ENCODE results near the gene CHRNA7.
"Not testable (repeated sequence)": the region's sequence is repeated elsewhere in the genome, so short reads cannot be mapped to it uniquely, and the experiment has no call there.

Gene CHRNA7

GRCh38 chr15:32120577-32121383 lies 90.5 kb downstream of the CHRNA7 start:
- no peak for FAIRE-seq

GRCh38 chr15:32121384-32121695 lies 91.0 kb downstream of the CHRNA7 start:
- FAIRE-seq, result no peak

DNA sequence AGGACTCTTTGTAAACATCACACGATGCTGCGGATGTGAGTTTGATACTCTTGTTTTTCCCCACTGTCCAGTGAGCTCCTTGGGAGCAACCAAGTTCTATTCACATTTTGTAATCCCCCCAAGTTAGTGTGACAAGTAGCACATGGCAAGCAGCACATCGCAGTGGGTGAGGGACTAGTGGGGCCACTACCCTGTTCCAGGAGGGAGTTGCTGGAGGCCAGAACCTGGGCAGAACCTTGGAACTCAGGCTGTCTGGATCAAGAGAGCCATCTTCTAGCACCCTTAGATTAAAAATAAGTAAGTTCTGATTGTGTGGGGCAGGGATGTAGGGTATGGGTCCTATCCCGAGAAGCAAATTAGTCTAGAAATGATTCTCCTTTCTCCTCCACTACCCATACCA lies 91.7 kb downstream of the CHRNA7 start:
- FAIRE-seq, result no peak

GRCh38 chr15:32123473-32123872 lies 93.2 kb downstream of the CHRNA7 start:
- FAIRE-seq, result no peak

GRCh38 chr15:32124726-32125125 lies 94.4 kb downstream of the CHRNA7 start:
- FAIRE-seq, result no peak

DNA sequence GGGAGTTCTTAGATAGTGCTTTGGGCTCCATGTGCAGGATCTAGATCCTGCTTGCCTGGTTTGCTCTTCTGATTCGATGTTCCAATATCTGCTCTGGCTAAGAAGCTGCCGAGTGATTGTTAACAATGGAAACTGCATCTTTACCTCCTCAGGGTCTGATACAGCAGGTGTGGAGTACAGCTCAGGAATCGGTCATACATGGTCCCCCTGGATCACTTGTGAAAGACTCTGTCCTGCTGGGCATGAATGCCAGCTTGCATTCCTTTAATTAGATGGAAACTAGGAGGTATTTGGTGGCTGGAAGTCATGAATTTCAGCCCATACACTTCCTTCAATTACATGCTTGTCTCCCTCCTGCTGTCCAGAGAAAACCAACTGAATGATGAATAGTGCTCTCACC lies 95.3 kb downstream of the CHRNA7 start:
- FAIRE-seq, result no peak

DNA sequence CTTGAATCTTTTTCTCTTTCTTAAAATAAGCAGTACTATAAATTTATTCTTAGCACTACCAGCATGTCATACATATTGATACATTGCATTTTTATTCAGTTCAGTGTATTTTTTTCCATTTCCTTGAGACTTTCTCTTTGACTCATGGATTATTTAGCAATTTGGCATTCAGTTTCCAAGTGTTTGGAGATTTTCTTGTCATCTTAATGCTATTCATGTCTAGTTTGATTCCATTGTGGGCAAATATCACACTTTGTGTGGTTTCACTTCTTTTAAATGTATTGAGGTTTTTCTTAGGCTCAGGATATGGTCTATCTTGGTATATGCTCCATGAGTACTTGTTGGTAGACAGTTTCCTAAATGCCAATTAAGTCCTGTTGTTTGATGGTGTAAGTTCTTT lies 99.5 kb downstream of the CHRNA7 start:
- no peak for FAIRE-seq

GRCh38 chr15:32130823-32131222 lies 100.5 kb downstream of the CHRNA7 start:
- no peak for FAIRE-seq

GRCh38 chr15:32131803-32132202 lies 101.5 kb downstream of the CHRNA7 start:
- FAIRE-seq, result no peak

DNA sequence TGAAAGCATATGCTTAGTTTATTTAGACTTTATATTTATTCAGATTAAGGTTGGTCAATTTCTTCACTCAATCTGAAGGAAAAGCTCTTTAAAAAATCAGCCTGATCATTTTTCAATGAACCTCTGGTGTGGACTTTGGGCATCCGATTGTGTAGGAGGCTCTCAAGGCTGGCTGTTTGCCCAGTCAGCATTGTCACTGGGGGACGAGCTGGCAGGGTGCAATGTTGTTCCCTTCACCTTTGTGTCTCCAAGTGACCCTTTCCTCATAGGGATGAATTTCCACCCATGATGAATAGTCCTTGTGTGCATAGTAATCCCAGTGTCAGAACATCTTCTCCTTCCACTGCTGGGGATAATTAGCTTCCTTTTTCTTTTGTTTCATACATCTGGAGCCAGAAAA lies 102.5 kb downstream of the CHRNA7 start:
- no peak for FAIRE-seq

GRCh38 chr15:32134842-32135241 lies 104.5 kb downstream of the CHRNA7 start:
- no peak for FAIRE-seq

DNA sequence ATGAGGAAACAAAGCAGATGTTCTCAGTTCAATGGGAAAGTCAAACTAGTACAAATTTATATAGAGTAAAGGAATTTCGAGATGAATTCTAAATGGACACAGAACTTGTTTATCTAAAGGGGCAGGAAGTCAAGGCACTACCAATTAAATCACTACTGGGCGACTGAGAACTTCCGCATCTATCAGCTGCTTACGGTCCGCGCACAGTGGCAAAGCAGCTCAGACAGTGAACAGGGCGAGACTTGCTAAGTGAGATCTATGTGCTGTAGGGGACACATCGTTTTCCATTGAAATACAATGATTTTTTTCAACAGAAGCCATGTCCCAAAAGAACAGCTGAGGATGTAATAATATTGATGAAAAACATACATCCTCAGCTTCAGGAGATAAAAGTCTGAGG lies 105.0 kb downstream of the CHRNA7 start:
- FAIRE-seq, result no peak

DNA sequence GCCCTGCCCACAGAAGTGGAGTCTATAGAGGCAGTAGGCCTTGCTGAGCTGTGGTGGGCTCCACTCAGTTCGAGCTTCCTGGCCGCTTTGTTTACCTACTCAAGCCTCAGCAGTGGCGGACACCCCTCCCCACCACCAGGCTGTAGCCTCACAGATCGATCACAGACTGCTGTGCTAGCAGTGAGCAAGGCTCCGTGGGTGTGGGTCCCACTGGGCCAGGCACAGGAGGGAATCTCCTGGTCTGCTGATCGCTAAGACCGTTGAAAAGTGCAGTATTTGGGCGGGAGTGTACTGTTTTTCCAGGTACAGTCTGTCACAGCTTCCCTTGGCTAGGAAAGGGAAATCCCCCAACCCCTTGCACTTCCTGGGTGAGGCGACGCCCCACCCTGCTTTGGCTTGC lies 115.2 kb downstream of the CHRNA7 start:
- FAIRE-seq, result not testable (repeated sequence)

- FAIRE-seq, result no peak
Measured at GRCh38 chr15:32148833-32149555, 118.7 kb downstream of the CHRNA7 start.

DNA sequence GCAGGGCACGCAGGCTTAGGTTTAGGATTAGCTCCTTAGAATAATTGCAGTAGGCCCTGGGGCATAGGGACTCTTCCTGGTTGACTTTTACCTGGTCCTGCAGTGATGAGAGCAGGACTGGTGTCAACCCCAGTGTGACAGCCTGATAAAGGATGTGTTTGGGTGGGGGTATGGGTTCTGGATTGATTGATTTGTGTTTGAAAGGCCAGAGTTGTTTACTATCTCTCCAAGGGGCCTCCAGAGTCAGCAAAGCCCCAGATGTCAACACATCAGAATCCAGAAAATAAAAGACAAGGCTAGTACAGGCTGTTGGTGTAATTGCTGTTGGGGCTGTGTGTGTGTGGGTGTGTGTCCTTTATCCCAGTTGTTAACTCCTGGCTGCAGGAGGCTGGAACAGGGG lies 122.3 kb downstream of the CHRNA7 start:
- no peak for FAIRE-seq

DNA sequence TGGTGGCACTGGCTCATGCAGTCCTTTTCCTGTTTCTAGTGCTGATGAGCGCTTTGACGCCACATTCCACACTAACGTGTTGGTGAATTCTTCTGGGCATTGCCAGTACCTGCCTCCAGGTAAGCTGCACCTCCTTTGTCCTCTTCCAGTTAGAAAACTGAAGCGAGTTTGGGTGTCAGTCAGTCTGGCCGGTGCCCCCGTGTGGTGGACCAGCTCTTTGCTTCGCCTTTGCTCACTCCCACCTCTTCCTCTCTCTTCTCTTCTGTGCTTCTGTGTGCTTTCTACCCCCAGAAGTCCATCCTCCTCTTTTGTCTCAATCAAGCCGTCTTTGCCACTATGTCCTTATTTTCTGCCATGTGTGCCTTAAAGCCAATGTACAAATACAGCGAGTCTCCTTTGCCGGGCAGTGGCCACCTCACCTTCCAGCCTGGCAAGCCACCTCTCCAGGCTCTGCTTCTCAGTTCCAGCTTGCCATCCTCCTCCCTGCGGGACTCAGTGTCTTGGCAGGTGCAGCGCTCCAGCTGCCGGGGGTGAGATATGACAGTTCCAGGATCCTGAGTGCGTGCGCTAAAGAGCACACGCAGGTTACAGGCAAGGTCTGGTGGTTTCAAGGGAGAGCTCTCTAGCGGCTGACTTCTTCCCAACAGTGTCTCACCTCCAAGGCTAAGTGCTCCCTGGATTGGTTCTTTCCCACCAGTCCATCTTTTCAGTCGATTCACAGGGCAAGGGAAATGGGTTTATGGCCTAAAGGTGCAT lies 123.7 kb downstream of the CHRNA7 start:
- not testable (repeated sequence) for FAIRE-seq

- not testable (repeated sequence) for FAIRE-seq
Measured at GRCh38 chr15:32162143-32162542, 131.8 kb downstream of the CHRNA7 start.

- not testable (repeated sequence) for FAIRE-seq
Measured at GRCh38 chr15:32164065-32164464, 133.8 kb downstream of the CHRNA7 start.

- not testable (repeated sequence) for FAIRE-seq
Measured at GRCh38 chr15:32164747-32165146, 134.4 kb downstream of the CHRNA7 start.

- not testable (repeated sequence) for FAIRE-seq
Measured at GRCh38 chr15:32165775-32166174, 135.5 kb downstream of the CHRNA7 start.

GRCh38 chr15:32166270-32166669 lies 136.0 kb downstream of the CHRNA7 start:
- FAIRE-seq, result not testable (repeated sequence)

DNA sequence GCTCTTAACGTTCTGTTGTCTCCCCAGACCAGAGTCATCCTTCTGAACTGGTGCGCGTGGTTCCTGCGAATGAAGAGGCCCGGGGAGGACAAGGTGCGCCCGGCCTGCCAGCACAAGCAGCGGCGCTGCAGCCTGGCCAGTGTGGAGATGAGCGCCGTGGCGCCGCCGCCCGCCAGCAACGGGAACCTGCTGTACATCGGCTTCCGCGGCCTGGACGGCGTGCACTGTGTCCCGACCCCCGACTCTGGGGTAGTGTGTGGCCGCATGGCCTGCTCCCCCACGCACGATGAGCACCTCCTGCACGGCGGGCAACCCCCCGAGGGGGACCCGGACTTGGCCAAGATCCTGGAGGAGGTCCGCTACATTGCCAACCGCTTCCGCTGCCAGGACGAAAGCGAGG lies 137.6 kb downstream of the CHRNA7 start:
- FAIRE-seq, result not testable (repeated sequence)

- FAIRE-seq, result not testable (repeated sequence)
Measured at GRCh38 chr15:32180579-32180978, 150.3 kb downstream of the CHRNA7 start.

- not testable (repeated sequence) for FAIRE-seq
Measured at GRCh38 chr15:32193780-32194179, 163.5 kb downstream of the CHRNA7 start.

All from islet of Langerhans (tissue), 1 donor.